ENCODE data around the gene PICALM. TPM values are rescaled to one million over a fixed set of nuclear protein-coding genes. Genes with fewer than 3 reads are reported as not detected.

Gene PICALM
- total and polyA plus RNA-seq, 2 of the 13 experiments (the other 11 are each of a cell fraction or from before 2014, with no cell fraction given), result 97.6 to 154 TPM

DNA sequence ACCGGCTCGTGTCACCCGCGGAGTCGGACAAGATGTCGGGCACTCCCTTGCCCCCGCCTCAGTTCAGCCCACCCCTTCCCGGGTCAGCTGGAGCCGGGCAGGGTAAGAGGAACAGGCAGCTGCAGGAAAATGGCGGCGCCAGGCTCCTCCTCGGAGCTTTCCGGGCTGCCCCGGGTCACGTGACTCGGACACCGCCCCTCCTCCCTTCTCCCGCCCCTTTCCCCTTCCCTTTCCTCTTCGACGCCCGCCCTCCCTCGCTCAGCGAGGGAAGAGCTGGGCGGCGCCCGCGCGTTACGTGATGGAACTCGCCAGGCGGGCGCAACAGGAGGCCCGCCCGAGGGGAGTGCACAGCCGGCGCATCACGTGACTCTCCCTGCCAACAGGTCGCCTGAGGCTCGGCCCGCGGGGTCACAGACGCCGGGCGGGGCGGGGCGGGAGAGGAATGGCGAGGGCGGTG lies at the start of gene PICALM (continued):
- TF ChIP-seq, protein P1, sequence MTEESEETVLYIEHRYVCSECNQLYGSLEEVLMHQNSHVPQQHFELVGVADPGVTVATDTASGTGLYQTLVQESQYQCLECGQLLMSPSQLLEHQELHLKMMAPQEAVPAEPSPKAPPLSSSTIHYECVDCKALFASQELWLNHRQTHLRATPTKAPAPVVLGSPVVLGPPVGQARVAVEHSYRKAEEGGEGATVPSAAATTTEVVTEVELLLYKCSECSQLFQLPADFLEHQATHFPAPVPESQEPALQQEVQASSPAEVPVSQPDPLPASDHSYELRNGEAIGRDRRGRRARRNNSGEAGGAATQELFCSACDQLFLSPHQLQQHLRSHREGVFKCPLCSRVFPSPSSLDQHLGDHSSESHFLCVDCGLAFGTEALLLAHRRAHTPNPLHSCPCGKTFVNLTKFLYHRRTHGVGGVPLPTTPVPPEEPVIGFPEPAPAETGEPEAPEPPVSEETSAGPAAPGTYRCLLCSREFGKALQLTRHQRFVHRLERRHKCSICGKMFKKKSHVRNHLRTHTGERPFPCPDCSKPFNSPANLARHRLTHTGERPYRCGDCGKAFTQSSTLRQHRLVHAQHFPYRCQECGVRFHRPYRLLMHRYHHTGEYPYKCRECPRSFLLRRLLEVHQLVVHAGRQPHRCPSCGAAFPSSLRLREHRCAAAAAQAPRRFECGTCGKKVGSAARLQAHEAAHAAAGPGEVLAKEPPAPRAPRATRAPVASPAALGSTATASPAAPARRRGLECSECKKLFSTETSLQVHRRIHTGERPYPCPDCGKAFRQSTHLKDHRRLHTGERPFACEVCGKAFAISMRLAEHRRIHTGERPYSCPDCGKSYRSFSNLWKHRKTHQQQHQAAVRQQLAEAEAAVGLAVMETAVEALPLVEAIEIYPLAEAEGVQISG (CRISPR knock-in tag; IDR thresholded peaks at IDR 0.05), result peak; percentile 13; the same call in 1 of the 2 replicates
- TF ChIP-seq ZNF607 (CRISPR knock-in tag; IDR thresholded peaks at IDR 0.05; ENCODE audit: borderline replicate concordance) (peak; percentile 92; the same call in 1 of the 2 replicates), TARDBP (CRISPR knock-in tag; IDR thresholded peaks at IDR 0.05) (peak; percentile 82; the same call in 1 of the 2 replicates), HNRNPLL (IDR thresholded peaks at IDR 0.05; ENCODE audit: low read depth, low read length, poor library complexity, severe bottlenecking) (peak; percentile 81), NKX3-1 (CRISPR knock-in tag; IDR thresholded peaks at IDR 0.05) (no peak), ZNF589 (CRISPR knock-in tag; conservative IDR thresholded peaks at IDR 0.05) (0 out of 2 replicates have a peak, but pooled peaks have one; percentile 79), FOXO1 (CRISPR knock-in tag; IDR thresholded peaks at IDR 0.05) (peak; percentile 62; the same call in 1 of the 2 replicates), KLF6 (CRISPR knock-in tag; IDR thresholded peaks at IDR 0.05) (peak; percentile 92; the same call in 1 of the 2 replicates), MXI1 (IDR thresholded peaks at IDR 0.05; ENCODE audit: borderline replicate concordance, low read depth, low read length) (peak; percentile 38; the same call in 1 of the 3 replicates), ZNF768 (CRISPR knock-in tag; IDR thresholded peaks at IDR 0.05) (peak; percentile 67; the same call in 1 of the 2 replicates), YEATS2 (CRISPR knock-in tag; IDR thresholded peaks at IDR 0.05; ENCODE audit: borderline replicate concordance) (peak; percentile 76; the same call in 1 of the 2 replicates), ELF1 (CRISPR knock-in tag; IDR thresholded peaks at IDR 0.05) (peak; percentile 82), MAZ (IDR thresholded peaks at IDR 0.05; ENCODE audit: borderline replicate concordance, low read depth, low read length) (peak; percentile 85), MAZ (CRISPR knock-in tag; IDR thresholded peaks at IDR 0.05; ENCODE audit: low read depth) (peak; percentile 82), ARNT2 (CRISPR knock-in tag; IDR thresholded peaks at IDR 0.05; ENCODE audit: low read depth) (peak; percentile 52)
- TF ChIP-seq, protein P2, sequence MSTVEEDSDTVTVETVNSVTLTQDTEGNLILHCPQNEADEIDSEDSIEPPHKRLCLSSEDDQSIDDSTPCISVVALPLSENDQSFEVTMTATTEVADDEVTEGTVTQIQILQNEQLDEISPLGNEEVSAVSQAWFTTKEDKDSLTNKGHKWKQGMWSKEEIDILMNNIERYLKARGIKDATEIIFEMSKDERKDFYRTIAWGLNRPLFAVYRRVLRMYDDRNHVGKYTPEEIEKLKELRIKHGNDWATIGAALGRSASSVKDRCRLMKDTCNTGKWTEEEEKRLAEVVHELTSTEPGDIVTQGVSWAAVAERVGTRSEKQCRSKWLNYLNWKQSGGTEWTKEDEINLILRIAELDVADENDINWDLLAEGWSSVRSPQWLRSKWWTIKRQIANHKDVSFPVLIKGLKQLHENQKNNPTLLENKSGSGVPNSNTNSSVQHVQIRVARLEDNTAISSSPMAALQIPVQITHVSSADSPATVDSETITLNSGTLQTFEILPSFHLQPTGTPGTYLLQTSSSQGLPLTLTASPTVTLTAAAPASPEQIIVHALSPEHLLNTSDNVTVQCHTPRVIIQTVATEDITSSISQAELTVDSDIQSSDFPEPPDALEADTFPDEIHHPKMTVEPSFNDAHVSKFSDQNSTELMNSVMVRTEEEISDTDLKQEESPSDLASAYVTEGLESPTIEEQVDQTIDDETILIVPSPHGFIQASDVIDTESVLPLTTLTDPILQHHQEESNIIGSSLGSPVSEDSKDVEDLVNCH (CRISPR knock-in tag; IDR thresholded peaks at IDR 0.05), result no peak
- TF ChIP-seq, protein P3, sequence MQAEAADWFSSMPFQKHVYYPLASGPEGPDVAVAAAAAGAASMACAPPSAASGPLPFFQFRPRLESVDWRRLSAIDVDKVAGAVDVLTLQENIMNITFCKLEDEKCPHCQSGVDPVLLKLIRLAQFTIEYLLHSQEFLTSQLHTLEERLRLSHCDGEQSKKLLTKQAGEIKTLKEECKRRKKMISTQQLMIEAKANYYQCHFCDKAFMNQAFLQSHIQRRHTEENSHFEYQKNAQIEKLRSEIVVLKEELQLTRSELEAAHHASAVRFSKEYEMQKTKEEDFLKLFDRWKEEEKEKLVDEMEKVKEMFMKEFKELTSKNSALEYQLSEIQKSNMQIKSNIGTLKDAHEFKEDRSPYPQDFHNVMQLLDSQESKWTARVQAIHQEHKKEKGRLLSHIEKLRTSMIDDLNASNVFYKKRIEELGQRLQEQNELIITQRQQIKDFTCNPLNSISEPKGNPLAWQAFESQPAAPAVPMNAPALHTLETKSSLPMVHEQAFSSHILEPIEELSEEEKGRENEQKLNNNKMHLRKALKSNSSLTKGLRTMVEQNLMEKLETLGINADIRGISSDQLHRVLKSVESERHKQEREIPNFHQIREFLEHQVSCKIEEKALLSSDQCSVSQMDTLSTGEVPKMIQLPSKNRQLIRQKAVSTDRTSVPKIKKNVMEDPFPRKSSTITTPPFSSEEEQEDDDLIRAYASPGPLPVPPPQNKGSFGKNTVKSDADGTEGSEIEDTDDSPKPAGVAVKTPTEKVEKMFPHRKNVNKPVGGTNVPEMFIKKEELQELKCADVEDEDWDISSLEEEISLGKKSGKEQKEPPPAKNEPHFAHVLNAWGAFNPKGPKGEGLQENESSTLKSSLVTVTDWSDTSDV (CRISPR knock-in tag; IDR thresholded peaks at IDR 0.05), result peak; percentile 73; the same call in 1 of the 2 replicates
- TF ChIP-seq, protein P4, sequence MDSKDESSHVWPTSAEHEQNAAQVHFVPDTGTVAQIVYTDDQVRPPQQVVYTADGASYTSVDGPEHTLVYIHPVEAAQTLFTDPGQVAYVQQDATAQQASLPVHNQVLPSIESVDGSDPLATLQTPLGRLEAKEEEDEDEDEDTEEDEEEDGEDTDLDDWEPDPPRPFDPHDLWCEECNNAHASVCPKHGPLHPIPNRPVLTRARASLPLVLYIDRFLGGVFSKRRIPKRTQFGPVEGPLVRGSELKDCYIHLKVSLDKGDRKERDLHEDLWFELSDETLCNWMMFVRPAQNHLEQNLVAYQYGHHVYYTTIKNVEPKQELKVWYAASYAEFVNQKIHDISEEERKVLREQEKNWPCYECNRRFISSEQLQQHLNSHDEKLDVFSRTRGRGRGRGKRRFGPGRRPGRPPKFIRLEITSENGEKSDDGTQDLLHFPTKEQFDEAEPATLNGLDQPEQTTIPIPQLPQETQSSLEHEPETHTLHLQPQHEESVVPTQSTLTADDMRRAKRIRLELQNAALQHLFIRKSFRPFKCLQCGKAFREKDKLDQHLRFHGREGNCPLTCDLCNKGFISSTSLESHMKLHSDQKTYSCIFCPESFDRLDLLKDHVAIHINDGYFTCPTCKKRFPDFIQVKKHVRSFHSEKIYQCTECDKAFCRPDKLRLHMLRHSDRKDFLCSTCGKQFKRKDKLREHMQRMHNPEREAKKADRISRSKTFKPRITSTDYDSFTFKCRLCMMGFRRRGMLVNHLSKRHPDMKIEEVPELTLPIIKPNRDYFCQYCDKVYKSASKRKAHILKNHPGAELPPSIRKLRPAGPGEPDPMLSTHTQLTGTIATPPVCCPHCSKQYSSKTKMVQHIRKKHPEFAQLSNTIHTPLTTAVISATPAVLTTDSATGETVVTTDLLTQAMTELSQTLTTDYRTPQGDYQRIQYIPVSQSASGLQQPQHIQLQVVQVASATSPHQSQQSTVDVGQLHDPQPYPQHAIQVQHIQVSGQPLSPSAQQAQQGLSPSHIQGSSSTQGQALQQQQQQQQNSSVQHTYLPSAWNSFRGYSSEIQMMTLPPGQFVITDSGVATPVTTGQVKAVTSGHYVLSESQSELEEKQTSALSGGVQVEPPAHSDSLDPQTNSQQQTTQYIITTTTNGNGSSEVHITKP (CRISPR knock-in tag; IDR thresholded peaks at IDR 0.05; ENCODE audit: low read depth), result peak; percentile 90
